Breast epithelium (tissue), 4 donors: ENCODE data around the gene ENPP5. TPM values are rescaled to one million over a fixed set of nuclear protein-coding genes. Genes with fewer than 3 reads are reported as not detected.

ENCODE experiments used
- DNase-seq, 2 donors: peaks; one replicate each; pipeline ENCODE4 v3.0.0-alpha.2; 2019; ENCODE audit warnings: low spot score in 2 of 2
- H3K27ac ChIP-seq, 2 donors: fragments of 200-600 bp; sonication (generic) in 1 of 2; one replicate each; pipeline ENCODE4 v1.5.1; 2016 to 2019; ENCODE audit warnings: mild to moderate bottlenecking in 1 of 2
- H3K27me3 ChIP-seq, 2 donors: fragments of 200-600 bp; sonication (generic) in 1 of 2; one replicate each; pipeline versions ENCODE4 v1.5.1 to v1.6.0; 2017 to 2019; ENCODE audit warnings: control low read depth in 1 of 2, mild to moderate bottlenecking in 1 of 2
- H3K36me3 ChIP-seq: fragments of 200-600 bp; one replicate; pipeline ENCODE4 v1.5.1; 2019
- H3K4me1 ChIP-seq, 2 donors: fragments of 200-600 bp; sonication (generic); one replicate each; pipeline ENCODE4 v1.5.1; 2016 to 2019; ENCODE audit warnings: control low read depth in 1 of 2
- H3K4me3 ChIP-seq, 3 donors: fragments of 200-600 bp; sonication (generic); 1 replicate in 2 of 3; 2 replicates in 1 of 3; pipeline ENCODE4 v1.5.1; 2016 to 2019; ENCODE audit warnings: mild to moderate bottlenecking in 3 of 3, moderate library complexity in 2 of 3
- H3K9me3 ChIP-seq, 2 donors: fragments of 200-600 bp; sonication (generic) in 1 of 2; one replicate each; pipeline ENCODE4 v1.5.1; 2016 to 2019; ENCODE audit warnings: control low read depth in 1 of 2
- CTCF ChIP-seq, 3 donors: fragments of 450-650 bp; IDR thresholded peaks; one replicate each; pipeline ENCODE4 v1.5.1; 2016 to 2017; ENCODE audit warnings: antibody characterized with exemption in 3 of 3, mild to moderate bottlenecking in 3 of 3, moderate library complexity in 3 of 3
- POLR2A ChIP-seq: fragments of 450-650 bp; IDR thresholded peaks from one replicate; pipeline ENCODE4 v1.6.1; 2016; ENCODE audit warnings: antibody characterized with exemption, mild to moderate bottlenecking, moderate library complexity
- POLR2AphosphoS5 ChIP-seq, 3 donors: sonication (generic); formaldehyde crosslinking; IDR thresholded peaks; one replicate each; pipeline ENCODE4 v1.6.1; 2017; ENCODE audit warnings: antibody characterized with exemption in 3 of 3
- intact Hi-C: fragments of 100-400 bp; cut with DNase I; formaldehyde crosslinking; loops from one replicate; pipeline ENCODE4 v1.15.1; 2023; ENCODE audit warnings: low total_unique reads
- total RNA-seq, 3 donors: library from RNA; depleted of rRNA; stranded (reverse); fragments of >200 nt; gene quantifications; one replicate each; pipeline ENCODE4 v1.1.0, GENCODE V29; 2016

Gene ENPP5
- total RNA-seq, 3 donors from 2014 or later, result 2.2 to 28.1 (median 13.8) TPM

- DNase-seq, result no peak
- intact Hi-C loops, result no loop called here
- Histone ChIP-seq H3K36me3 (no peaks in the 10 kb centered on the region), H3K4me1 (no peaks in the 10 kb centered on the region), H3K27ac (no peak overlapping the region), H3K27me3 (no peaks in the 10 kb centered on the region), H3K4me3 (no peak overlapping the region), H3K9me3 (no peaks in the 10 kb centered on the region)
- TF ChIP-seq CTCF (IDR thresholded peaks at IDR 0.05) (no peak), POLR2A (no peak), POLR2AphosphoS5 (IDR thresholded peaks at IDR 0.05) (no peak)
These were observed 5.2 kb upstream of the ENPP5 start for GRCh38 chr6:46175976-46176375.

- H3K4me1 ChIP-seq, result no peaks in the 10 kb centered on the region
- TF ChIP-seq CTCF (IDR thresholded peaks at IDR 0.05) (no peak), POLR2A (no peak), POLR2AphosphoS5 (IDR thresholded peaks at IDR 0.05) (no peak)
- no peak overlapping the region for H3K4me3 ChIP-seq
- no peaks in the 10 kb centered on the region for H3K36me3 ChIP-seq
- H3K9me3 ChIP-seq, result no peaks in the 10 kb centered on the region
- no peak for DNase-seq
- no peak overlapping the region for H3K27ac ChIP-seq
- no peaks in the 10 kb centered on the region for H3K27me3 ChIP-seq
- intact Hi-C loops, result no loop called here
These were observed 4.7 kb upstream of the ENPP5 start for GRCh38 chr6:46175446-46175845.

GRCh38 chr6:46174904-46175303, 4.1 kb upstream of the ENPP5 start:
- Histone ChIP-seq H3K4me3 (no peak overlapping the region), H3K36me3 (no peaks in the 10 kb centered on the region), H3K27ac (no peak overlapping the region), H3K4me1 (no peaks in the 10 kb centered on the region), H3K27me3 (no peaks in the 10 kb centered on the region), H3K9me3 (no peaks in the 10 kb centered on the region)
- TF ChIP-seq POLR2AphosphoS5 (IDR thresholded peaks at IDR 0.05) (no peak), POLR2A (no peak), CTCF (IDR thresholded peaks at IDR 0.05) (no peak)
- intact Hi-C loops, result no loop called here
- DNase-seq, result no peak

GRCh38 chr6:46172176-46172575, 1.4 kb upstream of the ENPP5 start:
- Histone ChIP-seq H3K9me3 (no peaks in the 10 kb centered on the region), H3K4me1 (no peaks in the 10 kb centered on the region), H3K27me3 (no peaks in the 10 kb centered on the region), H3K27ac (no peak overlapping the region), H3K36me3 (no peaks in the 10 kb centered on the region), H3K4me3 (no peak overlapping the region)
- TF ChIP-seq POLR2AphosphoS5 (IDR thresholded peaks at IDR 0.05) (no peak), POLR2A (no peak), CTCF (IDR thresholded peaks at IDR 0.05) (no peak)
- intact Hi-C loops, result no loop called here
- no peak for DNase-seq

GRCh38 chr6:46160102-46160501, 10.7 kb downstream of the ENPP5 start:
- no peaks in the 10 kb centered on the region for H3K27me3 ChIP-seq
- intact Hi-C loops, result no loop called here

More at GRCh38 chr6:46160102-46160501, 10.7 kb downstream of the ENPP5 start:
- Histone ChIP-seq H3K36me3 (no peaks in the 10 kb centered on the region), H3K9me3 (no peaks in the 10 kb centered on the region), H3K4me3 (no peak overlapping the region), H3K4me1 (no peaks in the 10 kb centered on the region), H3K27ac (no peak overlapping the region)
- TF ChIP-seq POLR2A (no peak), CTCF (IDR thresholded peaks at IDR 0.05) (no peak), POLR2AphosphoS5 (IDR thresholded peaks at IDR 0.05) (no peak)
- no peak for DNase-seq
